ENCODE results near the gene EPHB1. TPM values are rescaled to one million over a fixed set of nuclear protein-coding genes. Genes with fewer than 3 reads are reported as not detected.

Gene EPHB1
- total and polyA plus RNA-seq, 8 donors = 0.02 to 1.4 (median 0.43) TPM

GRCh38 chr3:135217730-135218129 is 422.7 kb downstream of the EPHB1 start:
- no peak for FAIRE-seq
- TF ChIP-seq CTCF (IDR thresholded peaks at IDR 0.05) = no peak
- no peaks in the 10 kb centered on the region for H3K36me3 ChIP-seq

GRCh38 chr3:135218304-135218703 is 423.2 kb downstream of the EPHB1 start:
- H3K27ac ChIP-seq = no peak overlapping the region
- H3K4me1 ChIP-seq = no peaks in the 10 kb centered on the region
- no peak overlapping the region for H3K4me3 ChIP-seq
- no peaks in the 10 kb centered on the region for H3K9me3 ChIP-seq
- intact Hi-C loops (cut with DNase I) = no loop called here
- no peak for TF ChIP-seq CTCF (IDR thresholded peaks at IDR 0.05)
- ATAC-seq (no peak), FAIRE-seq (no peak), DNase-seq (no peak)
- no peaks in the 10 kb centered on the region for H3K27me3 ChIP-seq
- H3K36me3 ChIP-seq = no peaks in the 10 kb centered on the region

More at GRCh38 chr3:135217730-135218129, 422.7 kb downstream of the EPHB1 start:
- intact Hi-C loops (cut with DNase I) = no loop called here
- H3K4me1 ChIP-seq = no peaks in the 10 kb centered on the region
- ATAC-seq (no peak), DNase-seq (no peak)
- no peaks in the 10 kb centered on the region for H3K27me3 ChIP-seq
- no peaks in the 10 kb centered on the region for H3K9me3 ChIP-seq
- H3K27ac ChIP-seq = no peak overlapping the region
- WGBS, 2 donors = 35 to 45% methylated on average over 3 of the region's 3 CpGs
- no peak overlapping the region for H3K4me3 ChIP-seq

- H3K27me3 ChIP-seq = no peaks in the 10 kb centered on the region
- H3K27ac ChIP-seq = no peak overlapping the region
- intact Hi-C loops (cut with DNase I) = no loop called here
- WGBS, 2 donors = 76 to 85% methylated on average over 4 of the region's 4 CpGs
- H3K9me3 ChIP-seq = no peaks in the 10 kb centered on the region
- no peak for TF ChIP-seq CTCF (IDR thresholded peaks at IDR 0.05)
- DNase-seq (no peak), ATAC-seq (no peak), FAIRE-seq (no peak)
- no peaks in the 10 kb centered on the region for H3K36me3 ChIP-seq
- no peaks in the 10 kb centered on the region for H3K4me1 ChIP-seq
- H3K4me3 ChIP-seq = no peak overlapping the region
Observed at GRCh38 chr3:135218782-135219181, 423.7 kb downstream of the EPHB1 start.

GRCh38 chr3:135224815-135225362 is 429.8 kb downstream of the EPHB1 start:
- ATAC-seq (no peak), FAIRE-seq (no peak), DNase-seq (no peak)
- no peaks in the 10 kb centered on the region for H3K9me3 ChIP-seq
- WGBS, 2 donors = 47% methylated on average over 5 of the region's 5 CpGs
- H3K27ac ChIP-seq = no peak overlapping the region
- H3K4me1 ChIP-seq = no peaks in the 10 kb centered on the region
- H3K36me3 ChIP-seq = no peaks in the 10 kb centered on the region
- H3K4me3 ChIP-seq = no peak overlapping the region
- no peak for TF ChIP-seq CTCF (IDR thresholded peaks at IDR 0.05)
- no peaks in the 10 kb centered on the region for H3K27me3 ChIP-seq
- intact Hi-C loops (cut with DNase I) = no loop called here

GRCh38 chr3:135226057-135226456 is 431.0 kb downstream of the EPHB1 start:
- intact Hi-C loops (cut with DNase I) = no loop called here
- Histone ChIP-seq H3K27ac (no peak overlapping the region), H3K36me3 (no peaks in the 10 kb centered on the region), H3K27me3 (no peaks in the 10 kb centered on the region), H3K4me3 (no peak overlapping the region), H3K4me1 (no peaks in the 10 kb centered on the region), H3K9me3 (no peaks in the 10 kb centered on the region)
- 74 to 84% methylated on average over 6 of the region's 6 CpGs for WGBS, 2 donors
- TF ChIP-seq CTCF (IDR thresholded peaks at IDR 0.05) = no peak
- no peak for ATAC-seq
- no peak for DNase-seq
- no peak for FAIRE-seq
